Stimulated activated CD4-positive, alpha-beta T cell treated with anti-CD3 and anti-CD28 coated beads, Interleukin-1b, Interleukin-23, amount 100 ng/mL, for 48 hours (primary cell): ENCODE measurements around the gene NPDC1.

Source experiments
- DNase-seq: peaks from one replicate; pipeline ENCODE4 v3.0.0-alpha.2; 2020

NPDC1 gene

DNA sequence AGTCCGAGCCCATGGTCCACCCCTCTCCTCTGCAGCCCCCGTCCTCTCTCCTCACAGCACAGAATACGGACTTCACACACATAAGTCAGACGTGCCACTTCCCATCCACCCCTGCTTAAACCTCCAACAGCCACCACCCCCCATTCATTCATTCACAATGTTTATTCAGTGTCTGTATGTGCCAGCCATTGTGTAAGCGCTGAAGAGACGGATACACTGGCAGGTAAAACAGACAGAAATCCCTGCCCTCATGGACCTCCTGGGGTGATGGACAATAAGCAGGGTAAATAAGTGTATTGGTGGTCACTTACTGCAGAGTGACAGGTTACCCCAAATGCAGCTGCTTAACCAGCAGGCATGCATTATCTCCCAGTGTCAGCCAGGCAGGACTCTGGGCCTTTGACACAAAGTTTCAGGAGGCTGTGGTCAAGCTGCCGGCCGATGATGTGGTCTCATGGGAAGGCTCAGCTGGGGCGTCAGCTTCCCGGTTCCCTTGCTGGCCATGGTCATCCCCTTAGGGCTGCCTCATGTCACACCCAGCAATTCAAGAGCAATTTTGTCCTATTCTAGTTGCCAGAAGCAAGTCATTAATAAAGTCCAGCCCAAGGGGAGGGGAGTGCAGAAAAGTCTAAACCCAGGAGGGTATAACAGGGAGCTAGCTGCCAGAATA lies 55.6 kb downstream of the NPDC1 start:
- no peak for DNase-seq
